HL-60/S4 treated with phorbol 12-myristate 13-acetate at 8.2 ng/mL for 4 days and 3 days (cell line): ENCODE results near the gene MS4A6A.
"Not testable (repeated sequence)": the region's sequence is repeated elsewhere in the genome, so short reads cannot be mapped to it uniquely, and the experiment has no call there.

Experiments
- in situ Hi-C: fragments of 300-500 bp; cut with MboI; formaldehyde crosslinking; loops from 2 replicates; pipeline ENCODE4 v1.15.0; 2022; ENCODE audit warnings: low sequenced_read_pairs

MS4A6A gene, protein sequence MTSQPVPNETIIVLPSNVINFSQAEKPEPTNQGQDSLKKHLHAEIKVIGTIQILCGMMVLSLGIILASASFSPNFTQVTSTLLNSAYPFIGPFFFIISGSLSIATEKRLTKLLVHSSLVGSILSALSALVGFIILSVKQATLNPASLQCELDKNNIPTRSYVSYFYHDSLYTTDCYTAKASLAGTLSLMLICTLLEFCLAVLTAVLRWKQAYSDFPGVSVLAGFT

DNA sequence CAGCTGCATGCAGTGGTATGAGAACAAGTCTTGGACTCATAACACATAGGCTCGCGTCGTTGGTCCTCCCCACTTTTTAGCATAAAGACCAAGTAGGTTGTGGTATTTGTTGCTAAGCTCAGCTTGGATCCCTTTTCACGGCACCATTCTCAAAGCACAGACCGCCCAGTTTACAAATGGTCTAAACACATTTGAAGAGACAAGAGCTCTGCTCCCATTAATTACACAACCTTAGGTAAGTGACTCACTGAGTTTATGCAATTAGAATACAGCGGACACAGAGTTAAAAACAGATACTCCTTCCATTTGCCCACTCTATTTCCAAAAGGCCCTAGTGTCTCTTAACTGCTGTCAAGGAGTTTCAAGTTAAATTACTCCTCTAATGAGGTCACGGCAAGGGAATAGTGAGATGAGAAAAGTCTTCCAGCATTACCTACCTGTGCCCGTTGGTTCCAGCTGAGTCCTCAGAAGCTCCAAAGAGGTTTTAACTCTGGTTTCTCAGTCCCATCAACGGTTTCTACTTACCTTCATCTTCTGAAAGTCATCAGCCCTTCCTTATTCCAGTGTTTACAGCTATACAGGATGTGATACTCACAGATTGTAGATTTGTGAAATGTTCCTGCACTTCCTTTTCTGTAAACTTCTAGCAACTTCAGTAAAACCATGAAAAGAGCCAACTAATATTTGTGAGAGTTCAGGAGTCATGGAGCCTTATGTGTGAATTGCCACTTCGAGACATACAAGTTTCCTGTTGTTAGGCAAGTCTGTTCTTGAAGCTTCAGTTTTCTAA is at the start of gene MS4A6A:
MS4A6A (minus strand) TSS at position 543 of the 790 bp plus-strand sequence. CDS start 1,356 bp downstream, outside the sequence.
- in situ Hi-C loops, result no loop called here

DNA sequence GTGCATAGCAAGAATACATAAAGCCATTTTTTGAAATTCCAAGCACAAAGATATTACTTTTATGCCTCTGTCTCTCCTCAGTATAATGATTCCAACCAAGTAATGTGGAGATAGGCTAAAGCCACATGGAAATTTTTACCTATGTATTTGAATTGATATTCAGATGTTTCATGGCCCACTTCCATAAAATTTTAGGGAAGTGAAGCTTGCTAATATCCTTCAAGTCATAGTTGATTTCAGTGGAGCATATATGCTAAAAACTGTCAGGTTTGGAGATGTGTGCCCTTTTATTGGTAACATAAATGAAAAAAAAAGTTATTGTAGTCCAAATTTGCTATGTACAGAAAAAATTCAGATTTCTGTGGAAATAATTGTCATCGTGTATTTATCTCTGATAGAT is 47.8 kb upstream of the MS4A6A start:
- in situ Hi-C loops, result no loop called here

DNA sequence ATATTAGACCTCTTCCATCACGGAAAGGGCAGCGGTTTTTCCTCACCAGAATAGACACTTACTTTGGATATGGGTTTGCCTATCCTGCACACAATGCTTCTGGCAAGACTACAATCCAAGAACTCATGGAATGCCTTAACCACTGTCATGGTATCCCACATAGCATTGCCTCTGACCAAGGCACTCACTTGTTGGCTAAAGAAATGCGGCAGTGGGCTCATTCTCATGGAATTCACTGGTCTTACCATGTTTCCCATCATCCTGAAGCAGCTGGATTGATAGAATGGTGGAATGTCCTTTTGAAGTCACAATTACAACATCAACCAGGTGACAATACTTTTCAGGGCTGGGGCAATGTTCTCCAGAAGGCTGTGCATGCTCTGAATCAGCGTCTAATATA is 39.3 kb upstream of the MS4A6A start:
- in situ Hi-C loops, result no loop called here

DNA sequence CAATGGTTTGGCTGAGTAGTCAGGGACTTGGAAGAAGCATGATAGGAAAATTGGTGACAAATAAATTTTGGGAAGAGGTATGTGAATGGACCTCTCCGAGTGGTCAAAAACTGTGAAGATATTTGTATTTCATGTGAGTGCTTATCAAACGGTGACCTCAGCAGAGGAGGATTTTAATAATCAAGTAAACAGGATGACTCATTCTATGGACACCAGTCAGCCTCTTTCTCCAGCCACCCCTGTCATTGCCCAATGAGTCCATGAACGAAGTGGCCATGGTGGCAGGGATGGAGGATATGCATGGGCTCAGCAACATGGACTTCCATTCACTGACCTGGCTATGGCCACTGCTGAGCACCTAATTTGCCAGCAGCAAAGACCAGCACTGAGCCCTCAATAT is 38.8 kb upstream of the MS4A6A start:
- in situ Hi-C loops, result no loop called here

DNA sequence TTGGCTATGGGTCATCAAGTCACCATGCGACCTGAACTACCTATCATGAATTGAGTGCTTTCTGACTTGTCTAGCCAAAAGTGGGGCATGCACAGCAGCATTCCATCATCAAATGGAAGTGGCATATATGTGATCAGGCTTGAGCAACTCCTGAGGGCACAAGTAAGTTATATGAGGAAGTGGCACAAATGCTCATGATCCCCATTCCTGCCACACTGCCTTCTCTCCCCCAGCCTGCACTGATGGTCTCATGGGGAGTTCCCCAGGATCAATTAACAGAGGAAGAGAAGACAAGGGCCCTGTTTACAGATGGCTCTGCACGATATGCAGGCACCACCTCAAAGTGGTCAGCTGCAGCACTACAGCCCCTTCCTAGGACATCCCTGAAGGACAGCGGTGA is 38.3 kb upstream of the MS4A6A start:
- in situ Hi-C loops, result no loop called here

DNA sequence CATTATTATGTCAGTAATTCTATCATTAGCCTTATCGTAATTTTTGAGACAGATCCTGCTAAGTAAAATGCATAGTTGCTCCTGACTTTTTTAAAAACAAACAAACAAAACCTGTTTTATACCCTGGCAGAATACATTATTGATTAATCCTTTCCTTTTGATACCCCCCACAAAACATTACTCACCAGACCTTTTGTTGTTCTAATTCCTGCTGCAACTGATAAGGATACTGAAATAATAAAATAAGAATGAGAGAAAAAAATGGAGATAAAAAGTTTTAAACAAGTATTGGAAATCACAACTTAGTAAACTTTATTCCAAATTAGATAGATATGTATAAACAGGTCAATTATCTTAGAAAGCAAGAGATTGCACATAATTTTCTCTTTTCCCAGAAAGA is 31.5 kb upstream of the MS4A6A start:
- in situ Hi-C loops, result no loop called here

DNA sequence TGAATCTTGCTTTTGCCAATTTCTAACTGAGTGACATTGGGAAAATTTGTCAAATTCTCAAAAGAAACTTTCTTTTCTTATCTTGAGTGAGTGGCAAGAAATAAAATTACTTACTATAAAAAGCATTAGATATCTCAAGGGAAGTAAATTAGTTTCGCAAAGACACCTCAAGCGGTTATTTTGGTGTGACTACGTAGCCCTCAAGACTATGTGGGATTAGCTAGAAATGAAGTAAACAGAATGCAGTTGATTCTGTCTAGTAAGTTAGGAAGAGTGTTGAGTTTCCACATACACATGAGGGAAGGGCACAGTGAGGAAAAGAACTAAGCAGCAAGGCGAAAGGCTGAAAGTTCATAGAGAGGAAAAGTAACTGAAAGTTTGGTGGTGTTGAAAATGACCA is 28.3 kb upstream of the MS4A6A start:
- in situ Hi-C loops, result no loop called here

DNA sequence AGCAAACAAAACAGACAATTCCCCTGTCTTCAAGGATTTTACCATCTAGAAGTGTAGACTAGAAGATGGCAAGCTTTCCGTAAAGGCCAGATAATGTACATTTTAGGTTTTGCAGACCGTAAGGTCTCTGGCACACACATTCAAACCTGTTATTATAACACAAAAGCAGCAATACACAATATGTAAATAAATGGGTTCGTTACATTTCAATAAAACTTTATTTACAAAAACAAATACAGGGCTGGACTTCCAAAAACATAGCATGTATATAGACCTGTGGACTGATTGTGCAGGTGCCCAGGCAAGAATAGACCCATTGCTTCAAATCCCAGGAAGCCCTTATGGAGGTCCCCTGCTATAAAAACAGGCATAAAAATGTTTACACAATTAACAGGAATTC is 27.1 kb upstream of the MS4A6A start:
- in situ Hi-C loops, result no loop called here

DNA sequence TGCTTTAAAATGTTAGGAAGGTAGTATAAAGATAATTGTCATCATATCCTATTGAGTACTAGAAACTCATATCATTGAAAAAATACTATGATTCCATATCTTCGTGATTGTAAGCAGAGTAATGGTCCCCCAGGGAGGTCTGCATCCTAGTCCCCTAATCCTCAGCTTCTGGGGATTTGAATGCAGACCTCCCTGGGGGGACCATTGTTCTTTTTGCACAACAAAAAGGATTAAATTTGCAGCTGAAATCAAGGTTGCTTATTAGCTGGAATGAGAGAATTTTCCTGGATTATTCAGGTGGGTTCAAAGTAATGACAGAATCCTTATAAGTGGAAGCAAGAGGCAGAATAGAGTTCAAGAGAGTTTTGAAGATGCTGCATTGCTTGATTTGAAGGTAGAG is 26.1 kb upstream of the MS4A6A start:
- in situ Hi-C loops, result no loop called here

DNA sequence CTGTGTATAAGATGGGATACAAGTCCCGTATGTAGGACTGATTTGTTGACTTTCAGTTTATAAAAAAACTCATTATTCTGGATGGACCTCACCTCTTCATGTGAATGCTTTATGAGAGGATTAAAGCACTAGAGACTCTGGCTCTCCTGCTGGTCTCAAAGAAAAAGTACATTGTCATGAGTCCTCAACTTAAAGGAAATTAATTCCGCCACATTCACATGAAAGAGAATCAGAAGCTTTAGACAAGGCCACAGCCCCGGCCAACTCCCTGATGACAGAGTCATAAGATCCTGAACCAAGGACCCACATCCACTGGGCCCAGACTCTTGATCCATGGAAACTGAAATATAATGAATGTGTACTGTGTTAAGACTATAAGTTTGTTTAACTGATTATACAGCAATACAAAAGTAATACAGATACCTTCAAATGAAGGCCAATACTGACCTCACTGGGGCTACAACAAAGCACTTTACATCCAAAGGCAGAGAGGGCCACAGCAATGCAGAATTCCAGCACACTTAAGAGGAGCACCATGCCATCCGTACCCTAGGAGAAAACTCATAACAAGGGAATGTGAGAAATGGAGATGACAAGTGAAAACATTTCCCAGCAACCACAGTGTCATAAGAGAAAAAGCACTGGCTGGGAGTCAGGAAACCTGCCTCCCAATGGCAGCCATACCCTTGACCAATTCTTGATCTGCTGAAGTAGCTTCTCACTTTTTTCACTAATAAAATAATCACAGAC is 25.4 kb upstream of the MS4A6A start:
- in situ Hi-C loops, result no loop called here

DNA sequence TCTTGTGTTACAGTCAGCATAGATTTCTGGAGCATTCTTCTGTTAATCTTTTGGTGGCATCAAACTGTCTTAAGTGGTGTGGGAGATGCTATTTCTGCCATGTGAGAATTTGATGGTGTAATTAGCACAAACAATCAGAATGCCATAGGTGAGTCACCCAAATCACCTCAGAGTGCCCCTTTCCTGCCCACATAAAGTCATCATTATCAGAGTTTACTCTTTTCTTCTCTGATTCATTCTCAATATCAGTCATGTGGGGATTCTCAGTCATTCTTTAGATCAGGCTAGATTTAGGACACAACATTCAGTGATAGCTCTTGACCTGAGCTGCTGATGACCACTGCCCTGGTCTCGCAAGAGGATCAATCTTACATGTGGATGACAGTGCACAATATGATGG is 23.7 kb upstream of the MS4A6A start:
- in situ Hi-C loops, result no loop called here

DNA sequence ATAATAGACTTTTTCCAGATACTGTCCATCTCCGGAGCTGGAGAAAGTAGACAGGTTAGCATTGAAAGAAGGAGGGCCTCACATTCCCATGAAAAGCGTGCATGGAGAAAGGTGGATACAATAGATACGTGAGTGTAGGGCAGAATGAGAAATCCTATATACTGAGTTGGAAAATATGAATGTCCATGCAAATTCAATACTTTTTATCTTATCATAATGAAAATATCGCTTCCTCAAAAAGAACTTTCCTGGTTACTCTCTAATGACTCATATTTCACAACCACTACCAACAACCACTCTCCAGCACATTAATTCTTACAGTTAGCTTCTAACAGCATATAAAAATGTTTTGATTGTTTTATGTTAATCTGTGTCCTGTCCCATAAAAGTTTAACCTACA is 22.0 kb upstream of the MS4A6A start:
- in situ Hi-C loops, result no loop called here

DNA sequence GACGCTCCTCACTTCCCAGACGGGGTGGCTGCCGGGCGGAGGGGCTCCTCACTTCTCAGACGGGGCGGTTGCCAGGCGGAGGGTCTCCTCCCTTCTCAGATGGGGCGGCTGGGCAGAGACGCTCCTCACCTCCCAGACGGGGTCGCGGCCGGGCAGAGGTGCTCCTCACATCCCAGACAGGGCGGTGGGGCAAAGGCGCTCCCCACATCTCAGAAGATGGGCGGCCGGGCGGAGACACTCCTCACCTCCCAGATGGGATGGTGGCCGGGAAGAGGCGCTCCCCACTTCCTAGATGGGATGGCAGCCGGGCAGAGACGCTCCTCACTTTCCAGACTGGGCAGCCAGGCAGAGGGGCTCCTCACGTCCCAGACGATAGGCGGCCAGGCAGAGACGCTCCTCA is 18.5 kb upstream of the MS4A6A start:
- in situ Hi-C loops, result not testable (repeated sequence)

DNA sequence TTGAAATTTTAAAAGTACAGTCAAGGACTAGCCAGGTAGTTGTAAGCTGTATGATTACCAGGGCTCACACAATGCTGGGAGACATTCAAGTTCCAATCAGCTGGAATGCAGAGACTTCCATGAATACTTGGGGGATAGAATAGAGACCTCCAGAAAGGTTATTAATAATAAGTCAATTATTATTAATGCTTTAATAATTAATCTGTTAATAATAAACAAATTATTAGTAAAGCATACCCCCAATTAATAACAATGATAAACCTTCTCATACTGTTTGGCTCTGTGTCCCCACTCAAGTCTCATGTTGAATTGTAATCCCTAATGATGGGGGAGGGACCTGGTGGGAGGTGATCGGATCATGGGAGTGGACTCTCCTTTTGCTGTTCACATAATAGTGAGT is 14.6 kb upstream of the MS4A6A start:
- in situ Hi-C loops, result no loop called here

DNA sequence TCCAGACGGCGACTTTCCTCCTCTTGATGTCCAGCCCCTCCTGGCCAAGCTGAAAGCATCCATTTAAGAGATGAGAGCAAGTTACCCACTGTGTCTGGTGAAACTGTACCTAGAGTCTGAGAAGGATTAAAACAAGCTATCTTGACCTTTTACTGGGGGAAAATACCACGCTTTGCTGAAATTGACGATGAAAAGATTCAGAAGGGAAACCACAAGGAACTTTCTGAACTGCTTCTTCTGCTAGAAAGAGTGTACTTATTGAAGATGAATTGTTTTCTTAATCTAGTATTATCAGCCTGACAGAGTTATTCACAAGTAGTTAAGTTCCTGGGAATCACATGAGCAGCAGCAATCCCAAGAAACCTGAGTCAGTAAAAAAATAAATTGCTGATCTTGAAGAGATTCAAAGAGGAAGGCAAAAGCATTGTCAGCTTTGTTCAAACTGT is 13.1 kb upstream of the MS4A6A start:
- in situ Hi-C loops, result no loop called here

DNA sequence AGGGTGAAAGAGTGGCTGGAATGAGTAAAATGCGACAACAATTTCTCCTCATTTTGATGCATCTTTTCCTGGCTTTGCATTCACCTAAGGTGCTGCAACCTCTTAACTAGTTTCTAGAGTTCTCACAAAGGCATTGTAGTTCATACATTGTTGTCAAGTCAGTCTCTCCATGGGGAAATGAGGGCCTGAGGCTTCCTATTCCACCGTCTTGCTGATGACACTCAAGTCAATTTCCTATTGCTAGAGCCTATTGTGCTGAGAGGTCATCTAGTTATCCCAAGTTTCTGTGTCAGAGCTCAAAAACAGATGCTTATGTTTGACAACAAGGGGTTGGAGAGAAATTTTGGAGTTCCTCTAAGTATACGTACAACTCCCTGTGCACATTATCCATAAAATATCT is 11.6 kb upstream of the MS4A6A start:
- in situ Hi-C loops, result no loop called here

DNA sequence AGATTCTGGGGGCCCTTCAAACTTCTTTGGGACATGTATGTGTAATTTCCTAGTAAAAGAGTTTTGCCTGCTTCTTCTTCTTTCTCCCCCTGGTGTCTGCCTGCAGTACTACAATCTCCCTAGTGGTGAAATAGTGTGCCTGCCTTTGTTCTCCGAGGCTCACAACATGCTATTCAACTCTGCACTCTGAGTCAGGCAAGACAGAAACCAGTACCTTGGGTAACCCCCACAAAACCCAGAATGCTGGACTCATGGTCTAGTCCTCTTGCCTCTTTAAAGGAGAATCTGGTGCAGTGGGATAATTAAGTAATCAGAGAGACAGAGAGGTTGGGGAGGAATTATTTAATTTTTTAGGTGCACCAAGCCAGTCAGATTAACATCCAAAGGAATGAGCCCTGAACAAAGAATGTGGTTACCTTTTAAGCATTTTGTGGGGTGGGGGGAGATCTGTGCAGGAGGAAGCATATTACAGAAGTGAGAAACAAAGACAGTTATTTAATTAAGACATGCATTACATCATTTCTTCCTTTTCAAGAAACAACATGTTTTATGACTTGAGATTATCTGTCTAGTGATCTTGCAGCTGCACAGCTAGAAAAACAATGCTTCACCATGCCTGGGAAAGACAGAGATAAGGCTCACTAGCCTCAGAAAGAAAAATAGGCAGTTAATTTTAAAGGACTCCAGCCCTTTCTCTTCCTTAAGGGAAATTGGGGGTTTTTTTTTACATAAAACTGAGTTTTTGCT is 11.0 kb upstream of the MS4A6A start:
- in situ Hi-C loops, result no loop called here

DNA sequence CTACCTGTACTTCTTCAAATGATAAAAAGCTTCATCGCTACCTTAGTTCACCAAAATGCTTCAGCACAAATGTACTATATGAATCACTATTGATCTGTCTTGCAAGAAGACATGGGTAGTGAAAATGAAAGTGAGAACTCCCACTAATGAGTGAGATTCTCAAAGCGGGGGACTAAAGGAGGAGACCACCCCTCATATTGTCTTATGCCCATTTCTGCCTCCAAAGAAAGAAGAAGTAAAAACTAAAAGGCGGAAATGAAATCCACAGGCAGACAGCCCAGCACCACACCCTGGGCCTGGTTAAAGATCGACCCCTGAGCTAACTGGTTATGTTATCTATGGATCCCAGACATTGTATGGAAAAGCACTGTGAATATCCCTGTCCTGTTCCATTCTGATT is 9.7 kb upstream of the MS4A6A start:
- in situ Hi-C loops, result not testable (repeated sequence)

DNA sequence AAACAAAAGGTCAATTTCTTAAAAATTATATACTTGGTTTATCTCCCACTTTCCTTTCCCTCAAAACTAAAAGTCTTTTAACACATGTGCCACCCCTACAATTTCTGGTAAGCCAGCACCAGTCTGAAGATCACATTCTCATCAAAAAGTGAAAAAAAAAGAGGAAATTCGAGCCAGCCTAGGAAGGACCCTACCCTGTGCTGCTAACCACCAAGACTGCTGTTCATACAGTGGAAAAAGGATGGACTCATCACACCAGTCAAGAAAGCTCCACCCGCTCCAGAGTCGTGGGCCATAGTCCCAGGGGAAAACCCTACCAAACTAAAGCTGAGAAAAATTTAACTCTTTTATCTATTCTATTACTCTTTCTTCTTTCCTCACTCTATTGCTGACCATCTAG is 5.6 kb upstream of the MS4A6A start:
- in situ Hi-C loops, result not testable (repeated sequence)

DNA sequence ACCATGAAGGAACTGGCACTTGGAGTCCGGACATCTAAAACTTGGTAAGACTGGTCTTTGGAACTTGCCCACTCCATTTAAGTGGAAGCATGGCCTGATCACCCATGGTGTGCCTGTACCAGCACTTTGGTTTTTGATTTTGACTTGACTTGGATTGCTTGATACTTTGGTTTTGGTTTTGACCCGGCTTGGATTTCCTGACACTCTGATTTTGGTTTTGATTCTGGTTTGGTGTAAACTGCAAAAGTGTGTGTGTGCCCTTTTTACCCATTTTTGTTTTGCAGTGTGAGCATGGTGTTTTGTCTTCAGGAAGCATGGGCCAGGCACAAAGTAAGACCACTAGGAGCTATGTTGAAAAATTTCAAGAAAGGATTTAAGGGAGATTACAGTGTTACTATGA is 3.2 kb upstream of the MS4A6A start:
- in situ Hi-C loops, result not testable (repeated sequence)

DNA sequence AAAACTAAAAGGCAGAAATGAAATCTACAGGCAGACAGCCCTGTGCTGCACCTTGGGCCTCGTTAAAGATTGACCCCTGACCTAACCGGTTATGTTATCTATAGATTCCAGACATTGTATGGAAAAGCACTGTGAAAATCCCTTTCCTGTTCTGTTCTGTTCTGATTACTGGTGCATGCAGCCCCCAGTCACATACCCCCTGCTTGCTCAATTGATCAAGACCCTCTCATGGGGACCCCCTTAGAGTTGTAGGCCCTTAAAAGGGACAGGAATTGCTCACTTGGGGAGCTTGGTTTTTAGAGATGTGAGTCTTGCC is 2.6 kb upstream of the MS4A6A start:
- in situ Hi-C loops, result not testable (repeated sequence)
